Smooth muscle cell (in vitro differentiated cells): Measurements from ENCODE around the gene LTV1. TPM values are rescaled to one million over a fixed set of nuclear protein-coding genes. Genes with fewer than 3 reads are reported as not detected.
"Not testable (repeated sequence)": the region's sequence is repeated elsewhere in the genome, so short reads cannot be mapped to it uniquely, and the experiment has no call there.

Source experiments
- DNase-seq: peaks from one replicate; lab custom pipeline; 2025; ENCODE audit not compliant: unreplicated experiment; lab: John Stamatoyannopoulos, UW
- H2AFZ ChIP-seq: fragments of 200-600 bp; sonication (generic); 2 replicates; pipeline ENCODE4 v1.6.0; 2016; ENCODE audit warnings: antibody characterized with exemption, low read depth, mild to moderate bottlenecking
- H3F3A ChIP-seq: fragments of 200-600 bp; sonication (generic); 2 replicates; pipeline ENCODE4 v1.6.0; 2017; ENCODE audit warnings: antibody characterized with exemption, low read depth
- H3K27ac ChIP-seq: fragments of 200-600 bp; sonication (generic); 2 replicates; pipeline ENCODE4 v1.5.1; 2016; ENCODE audit warnings: low read depth, mild to moderate bottlenecking
- H3K27me3 ChIP-seq: fragments of 200-600 bp; sonication (generic); 2 replicates; pipeline ENCODE4 v1.6.1; 2016; ENCODE audit warnings: low read depth, mild to moderate bottlenecking
- H3K36me3 ChIP-seq: fragments of 200-600 bp; sonication (generic); 2 replicates; pipeline ENCODE4 v1.5.1; 2016; ENCODE audit warnings: low read depth
- H3K4me1 ChIP-seq: fragments of 200-600 bp; sonication (generic); 2 replicates; pipeline ENCODE4 v1.5.1; 2016; ENCODE audit warnings: low read depth
- H3K4me2 ChIP-seq: fragments of 200-600 bp; sonication (generic); 2 replicates; pipeline ENCODE4 v1.6.0; 2016; ENCODE audit warnings: mild to moderate bottlenecking
- H3K4me3 ChIP-seq: fragments of 200-600 bp; sonication (generic); 2 replicates; pipeline ENCODE4 v1.5.1; 2016; ENCODE audit warnings: mild to moderate bottlenecking
- H3K79me2 ChIP-seq: fragments of 200-600 bp; sonication (generic); 2 replicates; pipeline ENCODE4 v1.6.0; 2016; ENCODE audit warnings: low read depth, mild to moderate bottlenecking
- H3K9ac ChIP-seq: fragments of 200-600 bp; sonication (generic); 2 replicates; pipeline ENCODE4 v1.6.0; 2016; ENCODE audit warnings: low read depth
- H3K9me3 ChIP-seq: fragments of 200-600 bp; sonication (generic); replicated peaks from 2 replicates; pipeline ENCODE4 v1.5.1; 2016; ENCODE audit warnings: low read depth
- H4K20me1 ChIP-seq: fragments of 200-600 bp; sonication (generic); 2 replicates; pipeline ENCODE4 v1.6.0; 2016; ENCODE audit warnings: low read depth
- WGBS: methylation state at CpG from one replicate; pipeline ENCODE4 v1.1.7; 2016; ENCODE audit warnings: low lambda C conversion rate; 5-methylcytosine and 5-hydroxymethylcytosine counted together
- polyA plus RNA-seq: library from polyadenylated mRNA; unstranded; fragments of >200 nt; fragmentation: Nextera tagmentation; extraction: Ambion mirVana; gene quantifications from 2 replicates; pipeline ENCODE4 v1.2.1, GENCODE V29; 2016
- total RNA-seq: library from RNA; depleted of rRNA; stranded (reverse); fragments of >200 nt; gene quantifications from 2 replicates; pipeline ENCODE4 v1.2.3, GENCODE V29; 2014
- TF ChIP-seq, protein P1 (sequence below): fragments of 200-600 bp; sonication (generic); IDR thresholded peaks from 2 replicates; pipeline ENCODE4 v1.5.1; 2017; ENCODE audit warnings: borderline replicate concordance, mild to moderate bottlenecking, antibody characterized with exemption; ENCODE audit not compliant: insufficient read depth, poor library complexity, severe bottlenecking

LTV1 gene, protein sequence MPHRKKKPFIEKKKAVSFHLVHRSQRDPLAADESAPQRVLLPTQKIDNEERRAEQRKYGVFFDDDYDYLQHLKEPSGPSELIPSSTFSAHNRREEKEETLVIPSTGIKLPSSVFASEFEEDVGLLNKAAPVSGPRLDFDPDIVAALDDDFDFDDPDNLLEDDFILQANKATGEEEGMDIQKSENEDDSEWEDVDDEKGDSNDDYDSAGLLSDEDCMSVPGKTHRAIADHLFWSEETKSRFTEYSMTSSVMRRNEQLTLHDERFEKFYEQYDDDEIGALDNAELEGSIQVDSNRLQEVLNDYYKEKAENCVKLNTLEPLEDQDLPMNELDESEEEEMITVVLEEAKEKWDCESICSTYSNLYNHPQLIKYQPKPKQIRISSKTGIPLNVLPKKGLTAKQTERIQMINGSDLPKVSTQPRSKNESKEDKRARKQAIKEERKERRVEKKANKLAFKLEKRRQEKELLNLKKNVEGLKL
- total RNA-seq (17.1 and 17.4 TPM in 2 replicates), polyA plus RNA-seq (15.4 and 22.5 TPM in 2 replicates)

DNA sequence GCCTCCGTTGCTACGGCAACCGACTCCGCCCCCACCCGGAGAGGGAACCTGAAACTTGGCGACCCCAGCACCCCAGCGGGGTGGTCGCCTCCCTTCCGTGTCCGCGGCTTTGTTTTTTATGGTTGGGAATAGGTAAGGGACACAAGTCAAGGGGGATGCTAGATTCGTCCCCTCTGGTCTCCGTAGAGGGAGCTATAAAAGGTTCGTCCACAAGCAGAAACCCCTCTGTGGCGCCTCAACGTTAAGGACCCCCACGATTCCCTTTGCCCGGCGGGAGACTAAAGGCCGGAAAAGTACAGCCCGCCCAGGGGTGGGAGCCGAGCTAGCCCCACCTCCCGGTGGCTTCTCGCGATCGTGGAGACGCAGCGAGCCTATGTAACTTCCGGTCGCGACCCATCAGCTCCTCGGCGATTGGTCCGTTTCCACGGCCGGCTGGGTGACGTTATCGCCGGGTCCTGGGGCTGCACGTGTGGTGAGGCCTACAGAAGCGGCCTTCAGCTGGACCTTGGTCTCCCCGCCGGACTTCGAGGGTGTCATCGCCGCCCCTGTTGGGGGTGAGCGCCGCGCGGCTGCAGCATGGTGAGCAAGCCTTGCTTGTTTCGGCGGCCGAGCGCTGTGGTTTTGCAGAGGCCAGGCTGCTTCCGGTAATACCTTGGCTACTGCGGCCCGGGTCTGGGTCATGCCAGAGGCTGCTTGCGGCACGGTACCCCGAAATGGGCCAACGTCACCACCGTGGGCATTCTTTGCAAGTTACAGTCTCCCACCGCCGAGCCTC is at the start of gene LTV1:
TSS of gene LTV1 (plus strand) at position 437 of the 775 bp plus-strand sequence. CDS start at position 577, 140 bp downstream.
- under 1% methylated on average over 64 of the region's 64 CpGs for WGBS

DNA sequence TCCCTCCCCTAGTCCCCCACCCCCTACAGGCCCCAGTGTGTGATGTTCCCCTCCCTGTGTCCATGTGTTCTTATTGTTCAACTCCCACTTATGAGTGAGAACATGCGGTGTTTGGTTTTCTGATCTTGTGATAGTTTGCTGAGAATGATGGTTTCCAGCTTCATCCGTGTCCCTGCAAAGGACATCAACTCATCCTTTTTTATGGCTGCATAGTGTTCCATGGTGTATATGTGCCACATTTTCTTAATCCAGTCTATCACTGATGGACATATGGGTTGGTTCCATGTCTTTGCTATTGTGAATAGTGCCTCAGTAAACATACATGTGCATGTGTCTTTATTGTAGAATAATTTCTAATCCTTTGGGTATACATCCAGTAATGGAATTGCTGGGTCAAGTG is 46.6 kb upstream of the LTV1 start:
- 97% methylated on average over 2 of the region's 2 CpGs for WGBS
- not testable (repeated sequence) for H3F3A ChIP-seq, H3K9me3 ChIP-seq, H3K4me3 ChIP-seq, DNase-seq, H3K4me1 ChIP-seq, H4K20me1 ChIP-seq, H3K9ac ChIP-seq, H3K27me3 ChIP-seq, H3K4me2 ChIP-seq, H2AFZ ChIP-seq, H3K27ac ChIP-seq
- Histone ChIP-seq H3K79me2 (peaks cover 36% of the 10 kb centered on the region), H3K36me3 (peaks cover 14% of the 10 kb centered on the region)

More for the DNA sequence above, at the start of gene LTV1:
- Histone ChIP-seq H3K9me3 (no peaks in the 10 kb centered on the region), H4K20me1 (no peaks in the 10 kb centered on the region), H3K27ac (peak within 1 kb of the TSS; percentile 97), H3K4me2 (peak within 1 kb of the TSS; percentile 89), H3K27me3 (no peaks in the 10 kb centered on the region), H3K79me2 (peaks cover 43% of the 10 kb centered on the region), H2AFZ (peak within 1 kb of the TSS; percentile 92), H3F3A (no peaks in the 10 kb centered on the region), H3K4me3 (peak within 1 kb of the TSS; percentile 74), H3K4me1 (peaks cover 15% of the 10 kb centered on the region), H3K36me3 (peaks cover 27% of the 10 kb centered on the region), H3K9ac (peak within 1 kb of the TSS; percentile 98)
- DNase-seq = peak; percentile 76
- TF ChIP-seq, protein P1, sequence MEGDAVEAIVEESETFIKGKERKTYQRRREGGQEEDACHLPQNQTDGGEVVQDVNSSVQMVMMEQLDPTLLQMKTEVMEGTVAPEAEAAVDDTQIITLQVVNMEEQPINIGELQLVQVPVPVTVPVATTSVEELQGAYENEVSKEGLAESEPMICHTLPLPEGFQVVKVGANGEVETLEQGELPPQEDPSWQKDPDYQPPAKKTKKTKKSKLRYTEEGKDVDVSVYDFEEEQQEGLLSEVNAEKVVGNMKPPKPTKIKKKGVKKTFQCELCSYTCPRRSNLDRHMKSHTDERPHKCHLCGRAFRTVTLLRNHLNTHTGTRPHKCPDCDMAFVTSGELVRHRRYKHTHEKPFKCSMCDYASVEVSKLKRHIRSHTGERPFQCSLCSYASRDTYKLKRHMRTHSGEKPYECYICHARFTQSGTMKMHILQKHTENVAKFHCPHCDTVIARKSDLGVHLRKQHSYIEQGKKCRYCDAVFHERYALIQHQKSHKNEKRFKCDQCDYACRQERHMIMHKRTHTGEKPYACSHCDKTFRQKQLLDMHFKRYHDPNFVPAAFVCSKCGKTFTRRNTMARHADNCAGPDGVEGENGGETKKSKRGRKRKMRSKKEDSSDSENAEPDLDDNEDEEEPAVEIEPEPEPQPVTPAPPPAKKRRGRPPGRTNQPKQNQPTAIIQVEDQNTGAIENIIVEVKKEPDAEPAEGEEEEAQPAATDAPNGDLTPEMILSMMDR = no peak

DNA sequence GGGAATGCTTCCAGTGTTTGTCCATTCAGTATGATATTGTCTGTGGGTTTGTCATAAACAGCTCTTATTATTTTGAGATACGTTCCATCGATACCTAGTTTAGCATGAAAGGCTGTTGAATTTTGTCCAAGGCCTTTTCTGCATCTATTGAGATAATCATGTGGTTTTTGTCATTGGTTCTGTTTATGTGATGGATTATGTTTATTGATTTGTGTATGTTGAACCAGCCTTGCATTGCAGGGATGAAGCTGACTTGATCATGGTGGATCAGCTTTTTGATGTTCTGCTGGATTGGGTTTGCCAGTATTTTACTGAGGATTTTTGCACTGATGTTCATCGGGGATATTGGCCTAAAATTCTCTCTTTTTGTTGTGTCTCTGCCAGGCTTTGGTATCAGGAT is 44.7 kb upstream of the LTV1 start:
- peaks cover 30% of the 10 kb centered on the region for H3K79me2 ChIP-seq
- not testable (repeated sequence) for H3K27ac ChIP-seq, DNase-seq, H3K27me3 ChIP-seq, H3K4me3 ChIP-seq, H3K4me2 ChIP-seq, H2AFZ ChIP-seq, H4K20me1 ChIP-seq, H3K4me1 ChIP-seq, H3K36me3 ChIP-seq, H3F3A ChIP-seq, H3K9ac ChIP-seq, H3K9me3 ChIP-seq
- 97% methylated on average over 3 of the region's 3 CpGs for WGBS

DNA sequence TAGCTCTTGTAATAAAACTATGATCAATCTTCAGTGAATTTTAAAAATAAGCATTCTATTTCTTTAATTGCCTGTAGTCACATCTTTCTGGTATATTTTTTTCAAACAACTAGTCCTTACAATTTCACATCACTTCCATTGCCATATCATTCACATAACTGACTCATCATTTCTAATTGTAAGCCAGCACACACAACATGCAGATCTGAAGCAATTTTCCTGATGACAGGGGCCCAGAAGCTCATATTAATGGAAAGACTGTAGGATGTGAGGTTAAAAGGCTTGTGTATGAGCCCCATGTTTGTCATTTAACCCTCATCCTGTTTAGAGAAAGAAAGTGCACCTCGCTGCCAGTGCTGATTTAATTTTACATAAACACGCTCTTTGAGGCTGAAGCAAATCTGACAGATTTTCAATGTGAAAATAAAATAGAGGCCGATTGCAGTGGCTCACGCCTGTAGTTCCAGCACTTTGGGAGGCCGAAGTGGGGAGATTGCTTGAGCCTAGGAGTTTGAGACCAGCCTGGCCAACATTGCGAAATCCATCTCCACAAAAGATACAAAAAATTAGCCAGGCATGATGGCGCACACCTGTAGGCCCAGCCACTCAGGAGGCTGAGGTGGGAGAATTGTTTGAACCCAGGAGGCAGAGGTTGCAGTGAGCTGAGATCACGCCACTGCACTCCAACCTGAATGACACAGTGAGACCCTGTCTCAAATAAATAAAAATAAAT is 40.1 kb upstream of the LTV1 start:
- H3K79me2 ChIP-seq = peaks cover 15% of the 10 kb centered on the region
- TF ChIP-seq, protein P1 = no peak
- H3K9me3 ChIP-seq = no peaks in the 10 kb centered on the region
- peak overlapping the region; percentile 3 for H3K4me2 ChIP-seq
- no peak overlapping the region for H3K9ac ChIP-seq
- peak overlapping the region; percentile 98 for H3K27ac ChIP-seq
- H4K20me1 ChIP-seq = no peaks in the 10 kb centered on the region
- peaks cover 3% of the 10 kb centered on the region for H3K4me1 ChIP-seq
- no peaks in the 10 kb centered on the region for H3K27me3 ChIP-seq
- WGBS = 91% methylated on average over 8 of the region's 8 CpGs
- no peaks in the 10 kb centered on the region for H3K36me3 ChIP-seq
- peaks cover 20% of the 10 kb centered on the region for H3F3A ChIP-seq
- no peak overlapping the region for H2AFZ ChIP-seq
- DNase-seq = no peak
- H3K4me3 ChIP-seq = no peak overlapping the region
